Activated effector memory CD4-positive, alpha-beta T cell treated with anti-CD3 and anti-CD28 coated beads, Interleukin-2, amount 50 U/mL, for 16 hours (primary cell): Measurements from ENCODE around the gene SCART1.
"Not testable (repeated sequence)": the region's sequence is repeated elsewhere in the genome, so short reads cannot be mapped to it uniquely, and the experiment has no call there.

ENCODE experiments used
- DNase-seq: peaks from one replicate; pipeline ENCODE4 v3.0.0-alpha.2; 2020

Gene SCART1

DNA sequence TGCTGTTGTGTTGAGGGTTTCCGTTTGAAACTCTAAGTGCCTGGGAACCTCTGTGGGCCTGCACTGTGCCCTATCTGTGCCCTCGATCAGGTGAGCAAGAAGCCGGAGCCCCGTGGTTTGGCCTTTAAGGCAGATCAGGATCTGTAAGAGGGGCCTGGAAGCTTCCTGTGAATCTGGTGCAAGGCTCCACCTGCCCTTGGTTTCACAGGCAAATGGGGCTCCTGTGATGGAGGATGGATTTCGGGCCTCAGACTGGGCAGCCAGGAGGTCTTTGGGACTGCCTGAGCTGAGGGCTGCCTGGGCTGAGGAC lies 21.6 kb downstream of the SCART1 start:
- DNase-seq: peak; percentile 75

DNA sequence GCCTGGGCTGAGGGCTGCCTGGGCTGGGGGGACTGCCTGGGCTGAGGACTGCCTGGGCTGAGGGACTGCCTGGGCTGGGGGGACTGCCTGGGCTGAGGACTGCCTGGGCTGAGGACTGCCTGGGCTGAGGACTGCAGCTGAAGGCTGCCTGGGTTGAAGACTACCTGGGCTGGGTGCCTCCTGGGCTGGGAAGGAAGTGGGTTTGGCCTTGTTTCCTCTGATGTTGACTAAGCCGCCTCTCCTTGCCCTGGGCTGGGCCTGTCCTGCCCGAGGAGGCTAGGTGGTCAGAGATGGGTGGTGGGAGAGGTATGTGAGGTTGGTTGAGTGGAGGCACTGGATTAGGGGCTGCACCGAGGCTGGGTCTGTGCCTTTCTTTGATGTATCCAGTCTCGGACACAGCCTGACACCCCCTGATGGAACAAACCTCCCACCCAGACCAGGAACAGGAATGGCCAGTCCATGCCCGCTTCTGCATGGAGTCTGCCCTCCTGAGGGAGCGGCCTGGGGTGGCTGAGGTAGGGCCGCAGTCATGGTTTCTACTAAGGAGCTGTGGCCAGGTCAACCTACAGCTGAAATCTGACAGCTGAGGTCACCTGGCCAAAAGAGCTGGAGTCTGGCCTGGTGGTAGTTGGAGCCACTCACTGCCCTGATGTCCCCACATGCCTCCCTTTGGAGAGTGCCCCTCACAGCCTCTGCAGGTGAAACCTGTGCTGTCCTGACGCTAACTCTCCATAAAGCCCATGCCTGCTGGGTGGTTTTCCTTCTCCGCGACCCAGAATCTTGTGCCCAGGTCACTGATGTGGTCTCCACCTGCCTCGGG lies 22.3 kb downstream of the SCART1 start:
- DNase-seq: no peak

DNA sequence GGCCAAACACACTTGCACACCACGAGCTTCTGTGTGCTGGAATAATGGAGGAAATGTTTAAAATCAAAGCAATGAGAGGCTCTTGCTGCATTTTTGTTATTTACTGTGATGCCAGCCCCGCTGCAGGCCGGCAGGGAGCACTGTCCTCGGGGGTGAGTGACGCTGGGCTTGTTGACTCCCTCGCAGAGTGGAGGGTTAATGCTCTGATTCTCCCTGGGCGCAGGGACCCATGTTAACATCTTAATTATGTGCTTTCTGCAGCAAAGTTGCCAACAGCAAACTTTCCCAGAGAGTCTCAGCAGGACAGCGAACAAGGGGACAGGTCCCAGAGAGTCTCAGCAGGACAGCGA lies 22.9 kb downstream of the SCART1 start:
- DNase-seq: no peak

DNA sequence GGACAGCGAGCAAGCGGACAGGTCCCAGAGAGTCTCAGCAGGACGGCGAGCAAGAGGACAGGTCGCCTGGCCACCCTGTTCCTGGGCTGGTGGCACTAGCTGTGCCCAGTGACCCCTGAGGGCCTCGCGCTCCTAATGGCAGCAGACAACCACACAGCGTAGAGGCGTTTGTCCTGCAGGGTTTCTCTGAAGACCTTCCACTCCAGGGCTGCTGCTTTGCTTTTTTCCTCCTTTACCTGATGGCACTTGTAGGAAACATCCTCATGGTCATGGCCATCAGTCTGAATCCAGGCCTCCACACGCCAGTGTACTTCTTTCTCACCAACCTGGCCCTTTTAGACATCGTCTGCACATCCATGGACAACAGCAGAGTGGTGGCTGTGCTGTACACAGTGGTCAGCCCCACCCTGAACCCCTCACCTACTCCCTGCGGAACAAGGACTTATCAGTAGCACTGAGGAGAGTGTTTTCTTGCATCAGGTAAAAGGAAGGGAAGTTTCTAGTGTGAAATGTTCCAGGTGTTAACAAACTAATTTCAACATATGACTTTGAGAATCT lies 27.4 kb downstream of the SCART1 start:
- DNase-seq: no peak

DNA sequence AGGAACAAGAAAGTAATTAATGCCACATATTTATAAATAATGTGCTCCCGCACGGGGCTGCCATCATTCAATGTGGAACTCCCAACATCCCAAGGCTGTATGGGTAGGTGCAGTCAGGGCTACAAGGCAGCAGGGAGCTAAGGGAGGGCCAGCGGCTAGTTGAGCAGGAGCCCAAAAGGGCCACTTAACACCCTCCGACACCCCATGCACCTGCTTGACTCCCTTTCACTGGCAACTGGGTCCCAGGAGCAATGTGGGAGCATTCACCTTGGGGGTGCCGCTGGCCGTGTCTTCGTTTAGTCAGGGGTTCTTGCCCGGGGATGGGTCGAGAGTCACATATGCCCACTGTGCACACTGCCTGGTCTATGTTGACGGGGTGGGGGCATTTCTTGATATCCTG lies 27.9 kb downstream of the SCART1 start:
- DNase-seq: no peak

DNA sequence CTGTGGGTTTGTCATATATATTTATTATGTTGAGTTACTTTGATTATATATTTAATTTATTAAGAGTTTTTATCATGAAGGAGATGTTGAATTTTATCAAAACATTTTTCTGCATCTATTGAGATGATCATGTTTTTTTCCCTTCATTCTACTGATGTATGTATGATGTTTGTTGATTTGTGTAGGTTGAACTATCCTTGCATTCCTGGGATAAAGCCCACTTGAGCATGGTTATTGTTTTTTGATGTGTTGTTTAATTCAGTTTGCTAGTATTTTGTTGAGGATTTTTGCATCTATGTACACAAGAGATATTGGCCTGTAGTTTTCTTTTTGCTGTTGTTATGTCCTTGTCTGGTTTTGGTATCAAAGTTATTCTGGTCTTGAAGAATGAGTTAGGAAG lies 31.1 kb downstream of the SCART1 start:
- no peak for DNase-seq

DNA sequence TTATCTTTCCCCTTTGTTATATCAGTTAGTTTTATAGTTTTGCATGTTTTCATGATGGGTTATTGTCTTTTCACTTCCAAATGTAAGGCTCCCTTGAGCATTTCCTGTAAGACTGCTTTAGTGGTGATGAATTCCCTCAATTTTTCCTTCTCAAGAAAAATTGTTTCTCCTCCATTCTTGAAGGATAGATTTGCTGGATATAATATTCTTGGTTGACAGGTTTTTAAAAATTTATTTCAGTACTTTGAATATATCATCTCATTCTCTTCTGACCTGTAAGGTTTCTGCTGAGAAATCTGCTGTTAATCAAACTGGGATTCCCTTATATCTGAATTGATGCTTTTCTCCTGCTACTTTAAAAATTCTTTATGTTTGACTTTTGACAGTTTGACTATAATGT lies 33.3 kb downstream of the SCART1 start:
- no peak for DNase-seq

DNA sequence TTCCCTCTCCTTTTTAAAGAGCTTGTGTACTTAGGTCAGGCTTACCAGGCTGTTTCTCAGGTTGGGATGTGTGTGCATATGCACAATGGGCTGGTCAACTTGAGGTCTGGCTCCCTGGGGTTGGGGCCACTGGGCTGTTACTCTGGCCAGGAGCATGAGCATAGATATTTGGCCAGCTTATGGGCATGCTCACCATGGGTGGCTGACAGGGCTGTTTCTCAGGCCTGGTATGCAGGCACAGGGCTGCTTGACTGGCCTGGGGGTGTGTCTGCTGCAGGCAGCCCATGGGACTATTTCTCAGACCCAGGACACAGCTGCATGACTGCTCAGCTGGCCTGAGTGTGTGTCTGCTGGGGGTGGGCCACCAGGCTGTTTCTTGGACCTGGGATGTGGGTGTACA lies 34.6 kb downstream of the SCART1 start:
- no peak for DNase-seq

DNA sequence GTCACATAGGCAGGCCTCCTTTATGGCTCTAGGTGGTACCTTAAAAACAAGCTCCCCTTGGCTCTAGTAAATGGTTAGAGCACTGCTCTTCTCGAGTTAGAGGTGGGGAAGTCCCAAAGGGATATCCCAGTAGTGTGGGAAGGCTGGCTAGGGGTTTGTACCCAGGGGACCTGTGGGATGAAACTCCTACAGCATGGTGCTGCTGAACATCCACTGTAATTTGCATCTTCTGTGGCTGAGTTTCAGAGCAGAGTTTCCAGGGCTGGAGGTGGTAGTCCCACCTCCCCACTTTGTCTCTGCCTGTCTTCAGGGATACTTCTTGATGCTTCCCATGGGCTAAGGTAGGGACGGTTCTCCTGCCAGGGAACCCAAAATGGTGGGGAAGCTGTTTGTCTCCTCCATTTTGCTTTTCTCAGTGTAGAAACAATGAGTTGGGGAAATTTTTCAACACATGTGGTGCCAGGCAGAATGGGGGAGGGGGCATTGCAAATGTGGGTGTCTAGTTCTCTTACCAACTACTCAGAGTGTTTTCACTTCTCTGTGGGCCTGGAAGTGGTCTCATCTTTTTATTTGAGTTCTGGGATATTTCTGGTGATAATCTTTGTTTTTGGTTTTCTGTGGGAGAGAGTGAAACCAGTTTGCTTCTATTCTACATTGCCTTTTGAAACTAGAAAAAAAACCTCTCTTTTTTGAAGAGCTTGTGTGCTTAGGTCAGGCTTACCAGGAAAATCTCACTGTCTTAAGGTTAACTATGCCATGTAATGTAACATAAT lies 36.3 kb downstream of the SCART1 start:
- DNase-seq: no peak

DNA sequence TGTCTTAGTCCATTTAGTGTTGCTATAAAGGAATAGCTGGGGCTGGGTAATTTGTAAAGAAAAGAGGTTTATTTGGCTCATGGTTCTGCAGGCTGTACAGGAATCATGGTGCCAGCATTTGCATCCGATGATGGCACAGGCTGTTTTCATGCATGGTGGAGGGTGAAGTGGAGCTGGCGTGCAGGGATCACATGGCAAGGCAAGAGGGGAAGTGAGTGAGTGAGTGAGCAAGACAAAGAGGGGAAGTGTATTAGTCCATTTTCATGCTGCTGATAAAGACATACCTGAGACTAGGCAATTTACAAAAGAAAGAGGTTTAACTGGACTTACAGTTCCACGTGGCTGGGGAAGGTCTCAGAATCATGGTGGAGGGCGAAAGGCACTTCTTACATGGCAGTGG lies 39.8 kb downstream of the SCART1 start:
- not testable (repeated sequence) for DNase-seq

DNA sequence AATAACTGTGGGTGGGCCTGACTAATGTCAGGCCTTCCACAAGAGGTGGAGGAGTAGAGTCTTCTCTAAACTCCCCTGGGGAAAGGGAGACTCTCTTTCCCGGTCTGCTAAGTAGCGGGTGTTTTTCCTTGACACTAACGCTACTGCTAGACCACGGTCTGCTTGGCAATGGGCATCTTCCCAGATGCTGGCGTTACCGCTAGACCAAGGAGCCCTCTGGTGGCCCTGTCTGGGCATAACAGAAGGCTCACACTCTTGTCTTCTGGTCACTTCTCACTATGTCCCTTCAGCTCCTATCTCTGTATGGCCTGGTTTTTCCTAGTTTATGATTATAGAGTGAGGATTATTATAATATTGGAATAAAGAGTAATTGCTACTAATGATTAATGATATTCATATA lies 43.6 kb downstream of the SCART1 start:
- not testable (repeated sequence) for DNase-seq

DNA sequence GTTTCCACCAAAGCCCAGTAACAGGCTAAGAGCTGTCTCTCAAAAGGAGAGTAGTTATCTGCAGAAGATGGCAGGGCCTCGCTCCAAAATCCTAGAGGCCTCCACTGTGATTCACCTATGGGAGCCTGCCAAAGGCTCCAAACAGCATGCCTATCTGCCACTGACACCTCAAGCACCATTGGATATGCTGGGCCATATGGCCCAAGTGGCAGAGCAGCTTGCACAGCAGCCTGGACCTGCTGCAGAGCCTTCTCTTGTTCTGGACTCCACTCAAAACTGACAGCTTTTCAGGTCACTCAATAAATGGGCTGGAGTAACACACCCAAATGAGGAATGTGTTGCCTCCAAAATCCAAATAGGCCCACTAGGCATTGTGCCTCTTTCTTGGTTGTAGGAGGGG lies 45.4 kb downstream of the SCART1 start:
- not testable (repeated sequence) for DNase-seq

DNA sequence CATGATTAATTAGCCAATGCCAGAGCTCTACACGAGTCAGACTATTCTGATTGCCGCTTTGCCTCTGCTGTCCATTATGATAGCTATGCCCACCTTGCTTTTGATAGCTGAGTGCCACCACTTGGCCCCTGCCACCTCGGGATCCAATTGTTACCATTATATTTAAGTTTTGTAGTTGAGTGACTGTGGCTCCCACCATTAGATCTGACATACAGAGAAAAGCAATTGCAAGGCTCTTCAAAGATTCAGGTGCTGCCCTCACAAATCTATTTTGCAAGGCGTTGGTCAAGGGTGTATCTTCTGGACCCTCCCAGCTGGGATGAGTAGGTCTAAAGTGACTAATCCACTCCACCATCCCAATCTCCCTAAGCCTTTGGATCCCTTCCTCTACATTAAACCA lies 47.2 kb downstream of the SCART1 start:
- not testable (repeated sequence) for DNase-seq

DNA sequence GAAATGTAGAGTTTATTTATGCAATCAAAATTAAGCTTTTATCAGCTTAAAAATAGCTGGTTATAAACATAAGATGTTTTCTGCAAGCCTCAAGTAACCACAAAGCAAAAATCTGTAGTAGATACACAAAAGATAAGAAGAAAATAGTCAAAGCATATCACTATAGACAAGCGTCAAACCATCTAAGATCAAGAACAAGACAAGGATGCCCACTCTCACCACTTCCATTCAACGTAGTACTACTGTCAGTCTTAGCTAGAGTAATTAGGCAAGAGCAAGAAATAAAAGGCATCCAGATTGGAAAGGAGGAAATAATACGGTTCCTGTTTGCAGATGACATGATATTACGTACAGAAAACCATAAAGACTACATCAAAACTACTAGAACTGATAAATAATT lies 56.0 kb downstream of the SCART1 start:
- DNase-seq: no peak

DNA sequence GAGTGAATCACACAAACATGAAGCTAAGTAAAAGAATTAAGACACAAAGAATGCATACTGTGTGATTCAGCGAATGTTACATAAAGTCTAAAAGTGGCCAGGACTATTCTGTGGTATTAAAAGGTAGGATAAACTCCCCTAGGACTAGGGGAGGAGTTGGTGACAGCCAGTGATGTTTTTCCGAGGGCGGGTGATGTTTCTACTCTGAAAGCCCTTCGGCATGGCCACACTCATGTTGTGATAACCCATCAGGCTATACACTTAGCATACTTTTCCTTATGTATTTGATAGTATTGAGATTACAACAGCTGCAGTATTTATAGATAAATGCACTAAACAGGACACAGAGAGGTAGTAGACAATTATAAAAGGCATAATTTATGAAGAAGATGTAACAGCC lies 57.7 kb downstream of the SCART1 start:
- DNase-seq: no peak

DNA sequence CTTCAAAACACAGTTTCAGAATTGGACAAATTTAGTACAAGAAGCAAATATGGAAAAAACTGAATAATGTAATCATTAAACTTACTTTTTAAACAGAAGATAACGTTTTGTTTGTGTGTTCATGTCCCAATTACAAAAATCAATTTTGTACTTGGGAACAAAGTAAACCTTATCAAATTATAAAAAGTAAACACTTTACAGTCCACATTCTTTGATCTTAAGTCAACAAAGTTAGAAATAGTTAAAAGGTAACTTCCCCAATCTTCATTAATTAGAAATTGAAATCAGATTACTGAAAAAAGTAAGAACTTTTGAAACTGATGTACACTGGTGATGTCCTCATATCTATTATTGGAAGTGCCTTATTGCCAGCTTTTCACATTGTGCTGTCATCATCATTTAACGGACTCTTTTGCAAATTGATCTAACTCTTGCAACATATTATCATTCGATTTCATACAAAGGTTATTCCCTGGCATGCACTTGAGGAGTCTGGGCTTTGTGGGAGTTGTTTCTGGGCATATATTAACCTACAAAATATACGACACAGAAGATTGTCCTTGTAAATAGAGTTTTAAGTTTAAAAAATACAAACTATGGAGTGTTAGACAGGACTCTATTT lies 58.3 kb downstream of the SCART1 start:
- no peak for DNase-seq

DNA sequence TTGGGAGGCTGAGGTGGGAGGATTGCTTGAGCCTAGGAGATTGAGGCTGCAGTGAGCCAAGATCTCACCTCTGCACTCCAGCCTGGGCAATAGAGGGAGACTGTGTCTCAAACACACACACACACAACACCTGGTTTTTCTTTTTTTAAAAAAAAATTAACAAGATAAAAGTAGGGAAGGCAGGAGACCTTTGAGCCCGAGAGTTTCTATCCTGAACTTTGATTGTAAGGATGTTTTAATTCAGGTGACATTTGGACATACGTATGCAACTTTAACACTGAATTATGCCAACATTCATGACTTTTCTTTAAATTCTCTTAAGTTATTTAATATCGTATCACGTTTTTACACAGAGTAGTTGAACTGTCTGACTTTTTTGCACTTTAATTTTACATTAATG lies 61.7 kb downstream of the SCART1 start:
- no peak for DNase-seq

DNA sequence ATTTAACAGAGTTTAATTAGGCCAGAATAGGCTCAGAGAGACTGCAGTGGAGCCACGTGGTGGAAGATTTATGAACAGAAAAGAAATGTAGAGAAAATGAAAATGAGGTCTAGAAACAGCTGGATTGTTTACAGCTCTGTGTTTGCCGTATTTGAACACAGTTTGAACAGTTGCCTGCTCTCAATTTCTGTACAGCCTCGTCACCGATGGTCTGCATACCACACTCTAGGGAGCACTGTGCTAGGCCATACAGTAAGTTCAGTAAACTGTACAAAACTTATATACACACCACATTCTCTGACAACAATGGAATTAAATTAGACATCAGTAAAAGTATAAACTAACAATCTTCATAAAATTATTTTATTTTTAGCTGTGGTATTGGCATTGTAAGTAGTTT lies 62.3 kb downstream of the SCART1 start:
- no peak for DNase-seq

DNA sequence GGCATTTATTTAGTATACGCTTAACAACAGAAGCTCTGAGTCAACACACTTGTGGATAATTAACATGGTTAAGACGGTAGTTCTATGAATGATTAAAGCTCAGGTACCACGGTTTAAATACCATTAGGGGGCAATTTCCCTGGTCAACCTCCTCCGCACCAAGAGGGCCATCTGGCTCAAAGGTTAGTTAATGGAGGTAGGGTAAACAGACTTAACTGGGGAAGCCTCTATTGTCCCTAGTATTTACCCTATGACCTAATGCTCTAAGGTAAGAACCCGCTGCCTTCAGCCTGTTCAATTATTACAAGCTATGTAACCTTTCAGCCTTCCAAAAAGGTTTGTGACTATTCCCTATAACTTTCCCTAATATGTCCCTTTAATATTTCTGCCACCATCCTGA lies 64.8 kb downstream of the SCART1 start:
- DNase-seq: not testable (repeated sequence)
